HCT116 (cell line): Measurements from ENCODE around the gene DENND4A. TPM values are rescaled to one million over a fixed set of nuclear protein-coding genes. Genes with fewer than 3 reads are reported as not detected.

Source experiments
- ATAC-seq: fragments of 200-7000 bp; cut with Tn5 transposase; 2 replicates; pipeline ENCODE4 v1.9.1; 2020; ENCODE audit warnings: mild to moderate bottlenecking, moderate library complexity
- BruUV-seq: library from RNA; stranded (reverse); fragments of 400-500 nt; replicated peaks from 2 replicates; lab custom pipeline; 2021; lab: Mats Ljungman, UMichigan
- CTCF ChIA-PET: fragments of 300-600 bp; sonication (Branson Sonifier 250); formaldehyde crosslinking; loops from one replicate; lab custom pipeline; 2021; ENCODE audit warnings: antibody characterized with exemption; lab: Charles Lee
- POLR2A ChIA-PET: fragments of 300-600, 350-600 bp; sonication (Branson Sonifier 250); formaldehyde crosslinking; loops from one replicate; lab custom pipeline; 2021; ENCODE audit warnings: antibody characterized with exemption; lab: Charles Lee
- RAD21 ChIA-PET, 2 experiments: fragments of 300-600 bp; sonication (Branson Sonifier 250); formaldehyde crosslinking; loops; one replicate each; lab custom pipeline; 2023; ENCODE audit warnings: low total read pairs in 2 of 2; ENCODE audit not compliant: uncharacterized antibody in 2 of 2, unreplicated experiment in 2 of 2, low non-redundant PET in 1 of 2; lab: Charles Lee
- DNase-seq: peaks from one replicate; pipeline ENCODE4 v3.0.0-alpha.2; 2010; ENCODE audit warnings: low read depth, low spot score
- H2AFZ ChIP-seq: fragments of 200-600 bp; shearing (Covaris generic), sonication (generic); 2 replicates; pipeline ENCODE4 v1.6.1; 2017; ENCODE audit warnings: low read depth, mixed run types, mixed read lengths, antibody characterized with exemption, low read length; ENCODE audit not compliant: poor library complexity, severe bottlenecking
- H3K27ac ChIP-seq: 2 replicates; pipeline ENCODE4 v1.5.1; 2012; ENCODE audit warnings: low read depth, low read length
- H3K27me3 ChIP-seq: fragments of 200-600 bp; sonication (generic); 2 replicates; pipeline ENCODE4 v1.6.1; 2016; ENCODE audit warnings: mixed run types, low read length, mixed read lengths; ENCODE audit not compliant: insufficient read depth
- H3K36me3 ChIP-seq, 2 experiments: fragments of 200-500 bp in 1 of 2; fragments of 200-600 bp in 1 of 2; sonication (Bioruptor generic) in 1 of 2; sonication (generic) in 1 of 2; 2 replicates each; pipeline versions ENCODE4 v1.5.1 to v1.6.1; 2014 to 2016; ENCODE audit warnings: low read length in 2 of 2, inconsistent platforms in 1 of 2, mixed read lengths in 1 of 2, mixed run types in 1 of 2; ENCODE audit not compliant: insufficient read depth in 2 of 2, control insufficient read depth in 1 of 2
- H3K4me1 ChIP-seq, 2 experiments: fragments of 200-600 bp in 1 of 2; sonication (generic) in 1 of 2; 2 replicates each; pipeline versions ENCODE4 v1.5.1 to v1.6.1; 2012 to 2017; ENCODE audit warnings: low read length in 2 of 2, inconsistent platforms in 1 of 2, mild to moderate bottlenecking in 1 of 2, mixed read lengths in 1 of 2, mixed run types in 1 of 2, moderate library complexity in 1 of 2; ENCODE audit not compliant: insufficient read depth in 2 of 2, control insufficient read depth in 1 of 2
- H3K4me2 ChIP-seq: fragments of 200-600 bp; sonication (generic); 2 replicates; pipeline ENCODE4 v1.6.1; 2017; ENCODE audit warnings: mixed run types, low read length, mixed read lengths
- H3K4me3 ChIP-seq, 2 experiments: fragments of 200-600 bp in 1 of 2; sonication (generic) in 1 of 2; replicated peaks in 1 of 2; 2 replicates each; pipeline ENCODE4 v1.5.1; 2011 to 2016; ENCODE audit warnings: low read length in 2 of 2, control low read depth in 1 of 2, low read depth in 1 of 2, mild to moderate bottlenecking in 1 of 2, mixed read lengths in 1 of 2, mixed run types in 1 of 2
- H3K79me2 ChIP-seq: fragments of 200-600 bp; sonication (generic); 2 replicates; pipeline ENCODE4 v1.6.1; 2017; ENCODE audit warnings: mild to moderate bottlenecking, mixed run types, low read length, moderate library complexity, mixed read lengths; ENCODE audit not compliant: insufficient read depth
- H3K9ac ChIP-seq: fragments of 200-600 bp; sonication (generic); 2 replicates; pipeline ENCODE4 v1.6.1; 2016; ENCODE audit warnings: low read length, mixed read lengths
- H3K9me2 ChIP-seq: fragments of 200-600 bp; sonication (generic), shearing (Covaris generic); 2 replicates; pipeline ENCODE4 v1.6.1; 2017; ENCODE audit warnings: mixed run types, mild to moderate bottlenecking, moderate library complexity; ENCODE audit not compliant: insufficient read depth
- H3K9me3 ChIP-seq, 2 experiments: fragments of 200-500 bp in 1 of 2; fragments of 200-600 bp in 1 of 2; sonication (Bioruptor generic) in 1 of 2; sonication (generic) in 1 of 2; 2 replicates each; pipeline ENCODE4 v1.6.1; 2014 to 2017; ENCODE audit warnings: low read length in 2 of 2, mixed read lengths in 2 of 2, inconsistent platforms in 1 of 2, low read depth in 1 of 2, mild to moderate bottlenecking in 1 of 2, mixed run types in 1 of 2, moderate library complexity in 1 of 2; ENCODE audit not compliant: control insufficient read depth in 1 of 2, insufficient read depth in 1 of 2
- H4K20me1 ChIP-seq: fragments of 200-600 bp; sonication (generic), shearing (Covaris generic); 2 replicates; pipeline ENCODE4 v1.6.1; 2017; ENCODE audit warnings: mixed run types, mild to moderate bottlenecking, moderate library complexity; ENCODE audit not compliant: insufficient read depth
- ATF3 ChIP-seq: IDR thresholded peaks from 2 replicates; pipeline ENCODE4 v1.6.1; 2012
- CBX3 ChIP-seq: IDR thresholded peaks from 2 replicates; pipeline ENCODE4 v1.6.1; 2012; ENCODE audit warnings: low read depth
- CEBPB ChIP-seq: IDR thresholded peaks from 2 replicates; pipeline ENCODE4 v1.6.1; 2012; ENCODE audit warnings: low read depth
- CTCF ChIP-seq, 3 experiments: fragments of 200-600 bp in 1 of 3; sonication (generic) in 1 of 3; IDR thresholded peaks in 2 of 3; conservative IDR thresholded peaks in 1 of 3; 2 replicates each; pipeline ENCODE4 v1.5.1; 2012 to 2017; ENCODE audit warnings: low read depth in 2 of 3, low read length in 2 of 3, antibody characterized with exemption in 1 of 3, borderline replicate concordance in 1 of 3, control low read depth in 1 of 3, mild to moderate bottlenecking in 1 of 3, mixed read lengths in 1 of 3, mixed run types in 1 of 3, moderate library complexity in 1 of 3; ENCODE audit not compliant: insufficient read depth in 1 of 3
- EGR1 ChIP-seq: IDR thresholded peaks from 2 replicates; pipeline ENCODE4 v1.6.1; 2012; ENCODE audit warnings: low read depth
- ELF1 ChIP-seq: IDR thresholded peaks from 2 replicates; pipeline ENCODE4 v1.6.1; 2012; ENCODE audit warnings: low read depth, borderline replicate concordance
- EZH2 ChIP-seq: fragments of 200-600 bp; sonication (generic); IDR thresholded peaks from 2 replicates; pipeline ENCODE4 v1.6.1; 2017; ENCODE audit warnings: antibody characterized with exemption, mixed run types
- EZH2phosphoT487 ChIP-seq: fragments of 200-600 bp; IDR thresholded peaks from 2 replicates; pipeline ENCODE4 v1.6.1; 2018; ENCODE audit warnings: antibody characterized with exemption, borderline replicate concordance
- FOSL1 ChIP-seq: IDR thresholded peaks from 2 replicates; pipeline ENCODE4 v1.6.1; 2012; ENCODE audit warnings: low read depth
- MAX ChIP-seq: IDR thresholded peaks from 2 replicates; pipeline ENCODE4 v1.6.1; 2012
- RAD21 ChIP-seq: IDR thresholded peaks from 2 replicates; pipeline ENCODE4 v1.6.1; 2012; ENCODE audit warnings: low read depth, mild to moderate bottlenecking
- SIN3A ChIP-seq: IDR thresholded peaks from 2 replicates; pipeline ENCODE4 v1.6.1; 2012; ENCODE audit warnings: low read depth
- SP1 ChIP-seq: IDR thresholded peaks from 2 replicates; pipeline ENCODE4 v1.6.1; 2012; ENCODE audit warnings: low read depth
- SRF ChIP-seq: IDR thresholded peaks from 2 replicates; pipeline ENCODE4 v1.6.1; 2012; ENCODE audit warnings: low read depth
- TCF7L2 ChIP-seq: IDR thresholded peaks from 2 replicates; pipeline ENCODE4 v1.7.0; 2011; ENCODE audit warnings: borderline replicate concordance, inconsistent platforms; ENCODE audit not compliant: insufficient read depth, insufficient read length; ENCODE audit errors: extremely low read depth
- YY1 ChIP-seq: IDR thresholded peaks from 2 replicates; pipeline ENCODE4 v1.6.1; 2011; ENCODE audit warnings: low read length, low read depth, moderate library complexity, mild to moderate bottlenecking; ENCODE audit not compliant: insufficient replicate concordance; ENCODE audit errors: extremely low read depth
- ZFX ChIP-seq: fragments of 450-650 bp; IDR thresholded peaks from 2 replicates; pipeline ENCODE4 v1.6.1; 2017
- intact Hi-C: fragments of 100-400 bp; cut with micrococcal nuclease; formaldehyde crosslinking; loops from 2 replicates; pipeline ENCODE4 v1.10.0; 2022
- total RNA-seq: library from RNA; stranded (reverse); gene quantifications from one replicate; pipeline ENCODE4 v1.2.1, GENCODE V29; 2021; ENCODE audit not compliant: unreplicated experiment

Gene DENND4A
- total RNA-seq, 1 experiment from 2014 or later: 9.1 TPM

GRCh38 chr15:65650312-65651041, 141.6 kb downstream of the DENND4A start:
- Histone ChIP-seq H3K4me1 (peaks cover 3 to 25% of the 10 kb centered on the region in 2 experiments; a peak in 3 of 4 replicates), H3K9me2 (no peaks in the 10 kb centered on the region), H3K36me3 (no peaks in the 10 kb centered on the region), H3K9me3 (no peaks in the 10 kb centered on the region), H3K9ac (no peak overlapping the region), H3K27me3 (no peaks in the 10 kb centered on the region), H3K4me2 (no peak overlapping the region), H3K4me3 (no peak overlapping the region), H3K79me2 (no peaks in the 10 kb centered on the region), H4K20me1 (no peaks in the 10 kb centered on the region), H3K27ac (no peak overlapping the region), H2AFZ (no peak overlapping the region)
- DNase-seq (no peak), ATAC-seq (no peak)
- ChIA-PET CTCF (no interaction called here), POLR2A (no interaction called here), RAD21 (no interaction called here)
- no peak for TF ChIP-seq ZFX
- TF ChIP-seq EZH2phosphoT487: no peak
- TF ChIP-seq ELF1: no peak
- TF ChIP-seq TCF7L2: no peak
- no peak for TF ChIP-seq SIN3A
- no peak for TF ChIP-seq SRF
- no peak for TF ChIP-seq EGR1
- TF ChIP-seq SP1: no peak
- TF ChIP-seq YY1: no peak
- no peak for TF ChIP-seq CBX3
- no TSS peak for BruUV-seq
- intact Hi-C loops: no loop called here

GRCh38 chr15:65646486-65646885, 145.6 kb downstream of the DENND4A start:
- Histone ChIP-seq H3K9ac (no peak overlapping the region), H3K4me3 (no peak overlapping the region), H2AFZ (no peak overlapping the region), H4K20me1 (no peaks in the 10 kb centered on the region), H3K9me3 (no peaks in the 10 kb centered on the region), H3K4me2 (no peak overlapping the region), H3K79me2 (no peaks in the 10 kb centered on the region), H3K9me2 (no peaks in the 10 kb centered on the region), H3K27ac (no peak overlapping the region), H3K36me3 (no peaks in the 10 kb centered on the region), H3K4me1 (0 out of 4 replicates have a peak, but pooled peaks cover 0 to 3% of the 10 kb centered on the region in 2 experiments), H3K27me3 (no peaks in the 10 kb centered on the region)
- DNase-seq (no peak), ATAC-seq (no peak)
- RAD21 ChIA-PET: no interaction called here
- BruUV-seq: no TSS peak
- TF ChIP-seq EZH2 (no peak), FOSL1 (no peak), EGR1 (no peak), MAX (no peak), RAD21 (no peak), CEBPB (no peak), TCF7L2 (no peak), ATF3 (no peak), SIN3A (no peak), CTCF (IDR thresholded peaks at IDR 0.05 in 2 of 3, conservative IDR thresholded peaks at IDR 0.05 in 1 of 3; ENCODE audit: borderline replicate concordance in 1 of 3, insufficient read depth in 1 of 3, low read depth in 2 of 3, low read length in 2 of 3) (no peak)
- intact Hi-C loops: no loop called here
- POLR2A ChIA-PET: no interaction called here
- CTCF ChIA-PET: no interaction called here
